WTC11 (cell line): ENCODE results near the gene RAB23. TPM values are rescaled to one million over a fixed set of nuclear protein-coding genes. Genes with fewer than 3 reads are reported as not detected.

Source experiments
- EMX1 ChIP-seq: fragments of 250-450 bp; sonication (Bioruptor Pico); IDR thresholded peaks from 2 replicates; pipeline ENCODE4 v1.8.0; 2021; ENCODE audit warnings: mild to moderate bottlenecking
- FOXJ3 ChIP-seq: sonication (generic); formaldehyde crosslinking; IDR thresholded peaks from 2 replicates; pipeline ENCODE4 v1.9.0; 2021; ENCODE audit warnings: missing genetic modification reagents, mild to moderate bottlenecking, borderline replicate concordance
- IRF2 ChIP-seq: sonication (generic); formaldehyde crosslinking; IDR thresholded peaks from 2 replicates; pipeline ENCODE4 v1.8.0; 2022; ENCODE audit warnings: low read depth, missing genetic modification reagents, borderline replicate concordance
- KAT7 ChIP-seq: sonication (generic); formaldehyde crosslinking; IDR thresholded peaks from 2 replicates; pipeline ENCODE4 v1.8.1; 2023; ENCODE audit warnings: missing genetic modification reagents, mild to moderate bottlenecking, borderline replicate concordance
- NR3C1 ChIP-seq: sonication (generic); formaldehyde crosslinking; conservative IDR thresholded peaks from 2 replicates; pipeline ENCODE4 v1.8.1; 2023; ENCODE audit warnings: low read depth, mild to moderate bottlenecking, missing genetic modification reagents
- RORB ChIP-seq: fragments of 250-450 bp; sonication (Bioruptor Pico); IDR thresholded peaks from 2 replicates; pipeline ENCODE4 v1.9.0; 2021; ENCODE audit warnings: mild to moderate bottlenecking
- ZNF396 ChIP-seq: fragments of 250-450 bp; sonication (Bioruptor Pico); IDR thresholded peaks from 2 replicates; pipeline ENCODE4 v1.8.0; 2021; ENCODE audit warnings: mild to moderate bottlenecking, moderate library complexity, borderline replicate concordance
- total RNA-seq: library from RNA; stranded (reverse); gene quantifications from 3 replicates; pipeline ENCODE4 v1.2.3, GENCODE V29; 2021
- TF ChIP-seq, protein P1 (sequence below): sonication (generic); formaldehyde crosslinking; IDR thresholded peaks from 2 replicates; pipeline ENCODE4 v1.8.1; 2023; ENCODE audit warnings: mild to moderate bottlenecking, missing genetic modification reagents, borderline replicate concordance
- TF ChIP-seq, protein P2 (sequence below): sonication (generic); formaldehyde crosslinking; conservative IDR thresholded peaks from 2 replicates; pipeline ENCODE4 v1.8.1; 2023; ENCODE audit warnings: mild to moderate bottlenecking, low read depth, missing genetic modification reagents, moderate library complexity
- TF ChIP-seq, protein P3 (sequence below): sonication (generic); formaldehyde crosslinking; IDR thresholded peaks from 2 replicates; pipeline ENCODE4 v1.8.1; 2023; ENCODE audit warnings: mild to moderate bottlenecking, missing genetic modification reagents, moderate library complexity
- TF ChIP-seq, protein P4 (sequence below): sonication (generic); formaldehyde crosslinking; IDR thresholded peaks from 2 replicates; pipeline ENCODE4 v1.8.1; 2022; ENCODE audit warnings: mild to moderate bottlenecking, missing genetic modification reagents, moderate library complexity, borderline replicate concordance
- TF ChIP-seq, protein P5 (sequence below): fragments of 250-450 bp; sonication (Bioruptor Pico); IDR thresholded peaks from 2 replicates; pipeline ENCODE4 v1.9.0; 2021; ENCODE audit warnings: mild to moderate bottlenecking, borderline replicate concordance
- TF ChIP-seq, protein P6 (sequence below): sonication (generic); formaldehyde crosslinking; conservative IDR thresholded peaks from 2 replicates; pipeline ENCODE4 v1.8.1; 2022; ENCODE audit warnings: mild to moderate bottlenecking, missing genetic modification reagents
- TF ChIP-seq, protein P7 (sequence below): fragments of 250-450 bp; sonication (Bioruptor Pico); IDR thresholded peaks from 2 replicates; pipeline ENCODE4 v1.9.0; 2021; ENCODE audit warnings: mild to moderate bottlenecking
- TF ChIP-seq, protein P8 (sequence below): sonication (generic); formaldehyde crosslinking; IDR thresholded peaks from 2 replicates; pipeline ENCODE4 v1.8.1; 2023; ENCODE audit warnings: mild to moderate bottlenecking, missing genetic modification reagents

The RAB23 gene
- total RNA-seq, 1 experiment from 2014 or later = 11.3 TPM

DNA sequence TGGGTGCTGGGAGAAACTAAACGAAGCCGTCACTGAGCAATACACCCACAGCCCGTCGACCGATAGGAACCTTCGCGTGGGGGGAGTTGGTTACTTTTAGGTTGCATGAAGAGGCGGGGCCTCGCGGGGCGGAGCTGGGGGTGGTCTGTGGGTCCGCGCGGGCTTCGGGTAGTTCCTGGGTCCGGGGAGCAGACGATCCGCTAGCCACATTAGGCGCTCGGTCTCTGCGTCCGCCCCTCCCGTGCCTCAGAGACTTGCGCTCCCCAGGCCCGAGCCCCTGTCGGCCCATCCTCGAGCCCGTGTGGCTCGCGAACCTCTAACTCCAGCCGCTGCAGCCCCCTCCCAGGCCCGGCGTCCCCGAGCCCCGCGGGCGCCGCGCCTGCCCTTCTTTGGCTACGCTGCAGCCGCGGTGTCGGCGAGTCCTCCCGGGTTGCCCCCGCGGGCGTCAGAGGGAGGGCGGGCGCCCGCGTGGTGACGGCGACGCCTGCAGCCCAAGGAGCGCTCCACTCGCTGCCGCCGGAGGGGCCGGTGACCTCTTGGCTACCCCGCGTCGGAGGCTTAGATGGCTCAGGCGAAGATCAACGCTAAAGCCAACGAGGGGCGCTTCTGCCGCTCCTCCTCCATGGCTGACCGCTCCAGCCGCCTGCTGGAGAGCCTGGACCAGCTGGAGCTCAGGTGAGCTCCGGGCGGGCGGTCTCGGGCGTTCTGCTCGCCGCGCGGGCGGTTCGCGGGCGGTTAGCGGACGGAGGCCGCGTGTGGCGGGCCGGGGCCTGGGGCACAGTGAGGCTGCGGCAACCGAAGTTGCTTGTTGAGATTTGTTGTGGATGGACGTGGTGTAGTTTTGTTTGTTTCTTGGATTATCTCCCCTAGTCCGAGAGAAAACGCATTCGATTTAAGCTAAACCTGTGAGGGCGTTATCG is 49.7 kb downstream of the RAB23 start, which contains the start of gene BAG2 (continued):
- TF ChIP-seq, protein P1, sequence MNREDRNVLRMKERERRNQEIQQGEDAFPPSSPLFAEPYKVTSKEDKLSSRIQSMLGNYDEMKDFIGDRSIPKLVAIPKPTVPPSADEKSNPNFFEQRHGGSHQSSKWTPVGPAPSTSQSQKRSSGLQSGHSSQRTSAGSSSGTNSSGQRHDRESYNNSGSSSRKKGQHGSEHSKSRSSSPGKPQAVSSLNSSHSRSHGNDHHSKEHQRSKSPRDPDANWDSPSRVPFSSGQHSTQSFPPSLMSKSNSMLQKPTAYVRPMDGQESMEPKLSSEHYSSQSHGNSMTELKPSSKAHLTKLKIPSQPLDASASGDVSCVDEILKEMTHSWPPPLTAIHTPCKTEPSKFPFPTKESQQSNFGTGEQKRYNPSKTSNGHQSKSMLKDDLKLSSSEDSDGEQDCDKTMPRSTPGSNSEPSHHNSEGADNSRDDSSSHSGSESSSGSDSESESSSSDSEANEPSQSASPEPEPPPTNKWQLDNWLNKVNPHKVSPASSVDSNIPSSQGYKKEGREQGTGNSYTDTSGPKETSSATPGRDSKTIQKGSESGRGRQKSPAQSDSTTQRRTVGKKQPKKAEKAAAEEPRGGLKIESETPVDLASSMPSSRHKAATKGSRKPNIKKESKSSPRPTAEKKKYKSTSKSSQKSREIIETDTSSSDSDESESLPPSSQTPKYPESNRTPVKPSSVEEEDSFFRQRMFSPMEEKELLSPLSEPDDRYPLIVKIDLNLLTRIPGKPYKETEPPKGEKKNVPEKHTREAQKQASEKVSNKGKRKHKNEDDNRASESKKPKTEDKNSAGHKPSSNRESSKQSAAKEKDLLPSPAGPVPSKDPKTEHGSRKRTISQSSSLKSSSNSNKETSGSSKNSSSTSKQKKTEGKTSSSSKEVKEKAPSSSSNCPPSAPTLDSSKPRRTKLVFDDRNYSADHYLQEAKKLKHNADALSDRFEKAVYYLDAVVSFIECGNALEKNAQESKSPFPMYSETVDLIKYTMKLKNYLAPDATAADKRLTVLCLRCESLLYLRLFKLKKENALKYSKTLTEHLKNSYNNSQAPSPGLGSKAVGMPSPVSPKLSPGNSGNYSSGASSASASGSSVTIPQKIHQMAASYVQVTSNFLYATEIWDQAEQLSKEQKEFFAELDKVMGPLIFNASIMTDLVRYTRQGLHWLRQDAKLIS (CRISPR knock-in tag) = 0 out of 2 replicates have a peak, but pooled peaks have one; percentile 43
- TF ChIP-seq, protein P2, sequence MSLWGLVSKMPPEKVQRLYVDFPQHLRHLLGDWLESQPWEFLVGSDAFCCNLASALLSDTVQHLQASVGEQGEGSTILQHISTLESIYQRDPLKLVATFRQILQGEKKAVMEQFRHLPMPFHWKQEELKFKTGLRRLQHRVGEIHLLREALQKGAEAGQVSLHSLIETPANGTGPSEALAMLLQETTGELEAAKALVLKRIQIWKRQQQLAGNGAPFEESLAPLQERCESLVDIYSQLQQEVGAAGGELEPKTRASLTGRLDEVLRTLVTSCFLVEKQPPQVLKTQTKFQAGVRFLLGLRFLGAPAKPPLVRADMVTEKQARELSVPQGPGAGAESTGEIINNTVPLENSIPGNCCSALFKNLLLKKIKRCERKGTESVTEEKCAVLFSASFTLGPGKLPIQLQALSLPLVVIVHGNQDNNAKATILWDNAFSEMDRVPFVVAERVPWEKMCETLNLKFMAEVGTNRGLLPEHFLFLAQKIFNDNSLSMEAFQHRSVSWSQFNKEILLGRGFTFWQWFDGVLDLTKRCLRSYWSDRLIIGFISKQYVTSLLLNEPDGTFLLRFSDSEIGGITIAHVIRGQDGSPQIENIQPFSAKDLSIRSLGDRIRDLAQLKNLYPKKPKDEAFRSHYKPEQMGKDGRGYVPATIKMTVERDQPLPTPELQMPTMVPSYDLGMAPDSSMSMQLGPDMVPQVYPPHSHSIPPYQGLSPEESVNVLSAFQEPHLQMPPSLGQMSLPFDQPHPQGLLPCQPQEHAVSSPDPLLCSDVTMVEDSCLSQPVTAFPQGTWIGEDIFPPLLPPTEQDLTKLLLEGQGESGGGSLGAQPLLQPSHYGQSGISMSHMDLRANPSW (CRISPR knock-in tag) = no peak
- TF ChIP-seq, protein P3, sequence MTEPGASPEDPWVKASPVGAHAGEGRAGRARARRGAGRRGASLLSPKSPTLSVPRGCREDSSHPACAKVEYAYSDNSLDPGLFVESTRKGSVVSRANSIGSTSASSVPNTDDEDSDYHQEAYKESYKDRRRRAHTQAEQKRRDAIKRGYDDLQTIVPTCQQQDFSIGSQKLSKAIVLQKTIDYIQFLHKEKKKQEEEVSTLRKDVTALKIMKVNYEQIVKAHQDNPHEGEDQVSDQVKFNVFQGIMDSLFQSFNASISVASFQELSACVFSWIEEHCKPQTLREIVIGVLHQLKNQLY (CRISPR knock-in tag) = no peak
- TF ChIP-seq NR3C1 (no peak), KAT7 (CRISPR knock-in tag) (peak; percentile 85), EMX1 (CRISPR knock-in tag) (0 out of 2 replicates have a peak, but pooled peaks have one; percentile 47), RORB (CRISPR knock-in tag) (no peak), FOXJ3 (CRISPR knock-in tag) (no peak), IRF2 (no peak), ZNF396 (CRISPR knock-in tag) (no peak)
- TF ChIP-seq, protein P4, sequence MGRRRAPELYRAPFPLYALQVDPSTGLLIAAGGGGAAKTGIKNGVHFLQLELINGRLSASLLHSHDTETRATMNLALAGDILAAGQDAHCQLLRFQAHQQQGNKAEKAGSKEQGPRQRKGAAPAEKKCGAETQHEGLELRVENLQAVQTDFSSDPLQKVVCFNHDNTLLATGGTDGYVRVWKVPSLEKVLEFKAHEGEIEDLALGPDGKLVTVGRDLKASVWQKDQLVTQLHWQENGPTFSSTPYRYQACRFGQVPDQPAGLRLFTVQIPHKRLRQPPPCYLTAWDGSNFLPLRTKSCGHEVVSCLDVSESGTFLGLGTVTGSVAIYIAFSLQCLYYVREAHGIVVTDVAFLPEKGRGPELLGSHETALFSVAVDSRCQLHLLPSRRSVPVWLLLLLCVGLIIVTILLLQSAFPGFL (CRISPR knock-in tag) = peak; percentile 74
- TF ChIP-seq, protein P5, sequence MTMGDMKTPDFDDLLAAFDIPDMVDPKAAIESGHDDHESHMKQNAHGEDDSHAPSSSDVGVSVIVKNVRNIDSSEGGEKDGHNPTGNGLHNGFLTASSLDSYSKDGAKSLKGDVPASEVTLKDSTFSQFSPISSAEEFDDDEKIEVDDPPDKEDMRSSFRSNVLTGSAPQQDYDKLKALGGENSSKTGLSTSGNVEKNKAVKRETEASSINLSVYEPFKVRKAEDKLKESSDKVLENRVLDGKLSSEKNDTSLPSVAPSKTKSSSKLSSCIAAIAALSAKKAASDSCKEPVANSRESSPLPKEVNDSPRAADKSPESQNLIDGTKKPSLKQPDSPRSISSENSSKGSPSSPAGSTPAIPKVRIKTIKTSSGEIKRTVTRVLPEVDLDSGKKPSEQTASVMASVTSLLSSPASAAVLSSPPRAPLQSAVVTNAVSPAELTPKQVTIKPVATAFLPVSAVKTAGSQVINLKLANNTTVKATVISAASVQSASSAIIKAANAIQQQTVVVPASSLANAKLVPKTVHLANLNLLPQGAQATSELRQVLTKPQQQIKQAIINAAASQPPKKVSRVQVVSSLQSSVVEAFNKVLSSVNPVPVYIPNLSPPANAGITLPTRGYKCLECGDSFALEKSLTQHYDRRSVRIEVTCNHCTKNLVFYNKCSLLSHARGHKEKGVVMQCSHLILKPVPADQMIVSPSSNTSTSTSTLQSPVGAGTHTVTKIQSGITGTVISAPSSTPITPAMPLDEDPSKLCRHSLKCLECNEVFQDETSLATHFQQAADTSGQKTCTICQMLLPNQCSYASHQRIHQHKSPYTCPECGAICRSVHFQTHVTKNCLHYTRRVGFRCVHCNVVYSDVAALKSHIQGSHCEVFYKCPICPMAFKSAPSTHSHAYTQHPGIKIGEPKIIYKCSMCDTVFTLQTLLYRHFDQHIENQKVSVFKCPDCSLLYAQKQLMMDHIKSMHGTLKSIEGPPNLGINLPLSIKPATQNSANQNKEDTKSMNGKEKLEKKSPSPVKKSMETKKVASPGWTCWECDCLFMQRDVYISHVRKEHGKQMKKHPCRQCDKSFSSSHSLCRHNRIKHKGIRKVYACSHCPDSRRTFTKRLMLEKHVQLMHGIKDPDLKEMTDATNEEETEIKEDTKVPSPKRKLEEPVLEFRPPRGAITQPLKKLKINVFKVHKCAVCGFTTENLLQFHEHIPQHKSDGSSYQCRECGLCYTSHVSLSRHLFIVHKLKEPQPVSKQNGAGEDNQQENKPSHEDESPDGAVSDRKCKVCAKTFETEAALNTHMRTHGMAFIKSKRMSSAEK = no peak
- TF ChIP-seq, protein P6, sequence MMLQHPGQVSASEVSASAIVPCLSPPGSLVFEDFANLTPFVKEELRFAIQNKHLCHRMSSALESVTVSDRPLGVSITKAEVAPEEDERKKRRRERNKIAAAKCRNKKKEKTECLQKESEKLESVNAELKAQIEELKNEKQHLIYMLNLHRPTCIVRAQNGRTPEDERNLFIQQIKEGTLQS (CRISPR knock-in tag) = 0 out of 2 replicates have a peak, but pooled peaks have one; percentile 51
- TF ChIP-seq, protein P7, sequence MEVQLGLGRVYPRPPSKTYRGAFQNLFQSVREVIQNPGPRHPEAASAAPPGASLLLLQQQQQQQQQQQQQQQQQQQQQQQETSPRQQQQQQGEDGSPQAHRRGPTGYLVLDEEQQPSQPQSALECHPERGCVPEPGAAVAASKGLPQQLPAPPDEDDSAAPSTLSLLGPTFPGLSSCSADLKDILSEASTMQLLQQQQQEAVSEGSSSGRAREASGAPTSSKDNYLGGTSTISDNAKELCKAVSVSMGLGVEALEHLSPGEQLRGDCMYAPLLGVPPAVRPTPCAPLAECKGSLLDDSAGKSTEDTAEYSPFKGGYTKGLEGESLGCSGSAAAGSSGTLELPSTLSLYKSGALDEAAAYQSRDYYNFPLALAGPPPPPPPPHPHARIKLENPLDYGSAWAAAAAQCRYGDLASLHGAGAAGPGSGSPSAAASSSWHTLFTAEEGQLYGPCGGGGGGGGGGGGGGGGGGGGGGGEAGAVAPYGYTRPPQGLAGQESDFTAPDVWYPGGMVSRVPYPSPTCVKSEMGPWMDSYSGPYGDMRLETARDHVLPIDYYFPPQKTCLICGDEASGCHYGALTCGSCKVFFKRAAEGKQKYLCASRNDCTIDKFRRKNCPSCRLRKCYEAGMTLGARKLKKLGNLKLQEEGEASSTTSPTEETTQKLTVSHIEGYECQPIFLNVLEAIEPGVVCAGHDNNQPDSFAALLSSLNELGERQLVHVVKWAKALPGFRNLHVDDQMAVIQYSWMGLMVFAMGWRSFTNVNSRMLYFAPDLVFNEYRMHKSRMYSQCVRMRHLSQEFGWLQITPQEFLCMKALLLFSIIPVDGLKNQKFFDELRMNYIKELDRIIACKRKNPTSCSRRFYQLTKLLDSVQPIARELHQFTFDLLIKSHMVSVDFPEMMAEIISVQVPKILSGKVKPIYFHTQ (CRISPR knock-in tag) = no peak
- TF ChIP-seq, protein P8, sequence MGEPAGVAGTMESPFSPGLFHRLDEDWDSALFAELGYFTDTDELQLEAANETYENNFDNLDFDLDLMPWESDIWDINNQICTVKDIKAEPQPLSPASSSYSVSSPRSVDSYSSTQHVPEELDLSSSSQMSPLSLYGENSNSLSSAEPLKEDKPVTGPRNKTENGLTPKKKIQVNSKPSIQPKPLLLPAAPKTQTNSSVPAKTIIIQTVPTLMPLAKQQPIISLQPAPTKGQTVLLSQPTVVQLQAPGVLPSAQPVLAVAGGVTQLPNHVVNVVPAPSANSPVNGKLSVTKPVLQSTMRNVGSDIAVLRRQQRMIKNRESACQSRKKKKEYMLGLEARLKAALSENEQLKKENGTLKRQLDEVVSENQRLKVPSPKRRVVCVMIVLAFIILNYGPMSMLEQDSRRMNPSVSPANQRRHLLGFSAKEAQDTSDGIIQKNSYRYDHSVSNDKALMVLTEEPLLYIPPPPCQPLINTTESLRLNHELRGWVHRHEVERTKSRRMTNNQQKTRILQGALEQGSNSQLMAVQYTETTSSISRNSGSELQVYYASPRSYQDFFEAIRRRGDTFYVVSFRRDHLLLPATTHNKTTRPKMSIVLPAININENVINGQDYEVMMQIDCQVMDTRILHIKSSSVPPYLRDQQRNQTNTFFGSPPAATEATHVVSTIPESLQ (CRISPR knock-in tag) = no peak
